A549 (cell line): ENCODE data around the gene SLCO3A1. TPM values are rescaled to one million over a fixed set of nuclear protein-coding genes. Genes with fewer than 3 reads are reported as not detected.

Experiments
- ATAC-seq, 2 experiments: fragments of 200-7000 bp in 1 of 2; fragments of >200 bp in 1 of 2; cut with Nextera tagmentation in 1 of 2; cut with Tn5 transposase in 1 of 2; 3 replicates each; pipeline versions ENCODE4 v1.8.0 to v1.9.1; 2018 to 2020; ENCODE audit warnings: mild to moderate bottlenecking in 1 of 2, moderate library complexity in 1 of 2
- CTCF ChIA-PET: fragments of 300-600 bp; sonication (Branson Sonifier 250); formaldehyde crosslinking; extraction: SDS; loops from one replicate; lab custom pipeline; 2021; ENCODE audit warnings: antibody characterized with exemption, inconsistent platforms; lab: Yijun Ruan, JAX
- POLR2A ChIA-PET: fragments of 350-600 bp; formaldehyde crosslinking; extraction: SDS; loops from one replicate; lab custom pipeline; 2021; ENCODE audit warnings: antibody characterized with exemption, inconsistent platforms; lab: Yijun Ruan, JAX
- DNase-seq, 2 experiments: peaks; one replicate each; pipeline versions ENCODE4 v3.0.0 to v3.0.0-alpha.2; 2011 to 2016; ENCODE audit warnings: low read depth in 1 of 2, low spot score in 1 of 2
- FAIRE-seq: peaks from 2 replicates; lab custom pipeline; 2011; peaks lifted over from hg19 to GRCh38; lab: Jason Lieb, UNC
- H3K27ac ChIP-seq, 2 experiments: fragments of >200 bp; sonication (Bioruptor Twin); formaldehyde crosslinking; 3 replicates each; pipeline ENCODE4 v1.5.1; 2016 to 2017
- H3K4me1 ChIP-seq: fragments of >200 bp; sonication (Bioruptor Twin); formaldehyde crosslinking; 3 replicates; pipeline ENCODE4 v1.6.1; 2016
- H3K4me2 ChIP-seq: fragments of >200 bp; sonication (Bioruptor Twin); formaldehyde crosslinking; 3 replicates; pipeline ENCODE4 v1.6.1; 2016
- H3K4me3 ChIP-seq: fragments of >200 bp; sonication (Bioruptor Twin); formaldehyde crosslinking; 3 replicates; pipeline ENCODE4 v1.5.1; 2016
- H3K9me3 ChIP-seq: fragments of >200 bp; sonication (Bioruptor Twin); formaldehyde crosslinking; 3 replicates; pipeline ENCODE4 v1.6.1; 2016
- BCL3 ChIP-seq: fragments of >200 bp; sonication (Bioruptor Twin); formaldehyde crosslinking; IDR thresholded peaks from 3 replicates; pipeline ENCODE4 v1.6.1; 2016
- BHLHE40 ChIP-seq: IDR thresholded peaks from 2 replicates; pipeline ENCODE4 v1.6.1; 2012; ENCODE audit warnings: low read depth, low read length, inconsistent platforms
- CBX8 ChIP-seq: fragments of 200-600 bp; sonication (generic); IDR thresholded peaks from 2 replicates; pipeline ENCODE4 v1.6.1; 2016
- CHD2 ChIP-seq: fragments of 150-350 bp; IDR thresholded peaks from 2 replicates; pipeline ENCODE4 v1.6.1; 2014; ENCODE audit warnings: low read length; ENCODE audit not compliant: partially characterized antibody
- EHMT2 ChIP-seq: fragments of 200-600 bp; sonication (generic); IDR thresholded peaks from 2 replicates; pipeline ENCODE4 v1.6.1; 2016; ENCODE audit warnings: antibody characterized with exemption, low read depth, mild to moderate bottlenecking, moderate library complexity
- FOSL2 ChIP-seq, 2 experiments: fragments of 450-650 bp in 1 of 2; fragments of >200 bp in 1 of 2; sonication (Bioruptor Twin) in 1 of 2; formaldehyde crosslinking; IDR thresholded peaks; 2 replicates each; pipeline versions ENCODE4 v1.5.0 to v1.6.1; 2016 to 2020; ENCODE audit warnings: mild to moderate bottlenecking in 1 of 2, moderate library complexity in 1 of 2
- GATA3 ChIP-seq: IDR thresholded peaks from 2 replicates; pipeline ENCODE4 v1.6.1; 2012; ENCODE audit warnings: borderline replicate concordance
- HES2 ChIP-seq: fragments of >200 bp; sonication (Bioruptor Twin); formaldehyde crosslinking; IDR thresholded peaks from 2 replicates; pipeline ENCODE4 v1.6.1; 2016
- HMGXB4 ChIP-seq: fragments of 250-450 bp; sonication (Bioruptor Pico); IDR thresholded peaks from 2 replicates; pipeline ENCODE4 v1.5.0; 2021; ENCODE audit warnings: mild to moderate bottlenecking, moderate library complexity, borderline replicate concordance
- HOXB5 ChIP-seq: fragments of 250-450 bp; sonication (Bioruptor Pico); IDR thresholded peaks from 2 replicates; pipeline ENCODE4 v1.5.0; 2020; ENCODE audit warnings: mild to moderate bottlenecking, moderate library complexity
- JUNB ChIP-seq: fragments of >200 bp; sonication (Bioruptor Twin); formaldehyde crosslinking; IDR thresholded peaks from 2 replicates; pipeline ENCODE4 v1.6.1; 2016
- KDM5A ChIP-seq: fragments of 200-600 bp; sonication (generic); IDR thresholded peaks from 2 replicates; pipeline ENCODE4 v1.6.1; 2016; ENCODE audit warnings: antibody characterized with exemption, mild to moderate bottlenecking
- MAFK ChIP-seq: fragments of 450-650 bp; IDR thresholded peaks from 2 replicates; pipeline ENCODE4 v1.6.1; 2014; ENCODE audit not compliant: partially characterized antibody
- MAZ ChIP-seq: fragments of 150-350 bp; IDR thresholded peaks from 2 replicates; pipeline ENCODE4 v1.6.1; 2014; ENCODE audit warnings: antibody characterized with exemption, low read depth, low read length, borderline replicate concordance
- NFE2L2 ChIP-seq: fragments of 150-350 bp; conservative IDR thresholded peaks from 2 replicates; pipeline ENCODE4 v1.6.1; 2014; ENCODE audit warnings: low read length
- REST ChIP-seq: fragments of 200-600 bp; sonication (generic); IDR thresholded peaks from 2 replicates; pipeline ENCODE4 v1.6.1; 2016; ENCODE audit warnings: antibody characterized with exemption, mild to moderate bottlenecking, moderate library complexity
- TP53 ChIP-seq: fragments of 250-450 bp; sonication (Bioruptor Pico); IDR thresholded peaks from 2 replicates; pipeline ENCODE4 v1.5.0; 2021; ENCODE audit warnings: mild to moderate bottlenecking, moderate library complexity
- USF2 ChIP-seq: fragments of 450-650 bp; IDR thresholded peaks from 2 replicates; pipeline ENCODE4 v1.6.1; 2014; ENCODE audit warnings: antibody characterized with exemption
- WGBS: methylation state at CpG from one replicate; pipeline ENCODE4 v1.1.6; 2017; ENCODE audit errors: missing lambda C conversion rate; 5-methylcytosine and 5-hydroxymethylcytosine counted together
- polyA plus RNA-seq, 4 experiments: library from polyadenylated mRNA; depleted of rRNA in 3 of 4; stranded (reverse); fragments of >200 nt; fragmentation: RNase III in 1 of 4; extraction: RNeasy Plus Mini Kit Qiagen cat#74134 plus additional on column Dnase treatment in 1 of 4; gene quantifications; 2 replicates in 3 of 4; 3 replicates in 1 of 4; pipeline ENCODE4 v1.2.3, GENCODE V29; 2011 to 2017

SLCO3A1 gene
- polyA plus RNA-seq, 2 of the 4 experiments (the other 2 are of a cell fraction), result 16.8 to 17.0 TPM

GRCh38 chr15:91939403-91939831, 85.9 kb downstream of the SLCO3A1 start:
- 90% methylated on average over 8 of the region's 8 CpGs for WGBS
- H3K9me3 ChIP-seq, result no peaks in the 10 kb centered on the region
- no peak for FAIRE-seq
- peaks cover 41% of the 10 kb centered on the region for H3K4me1 ChIP-seq
- TF ChIP-seq REST, result no peak
- TF ChIP-seq HMGXB4 (CRISPR knock-in tag), result no peak
- no peak for TF ChIP-seq BCL3
- no peak for TF ChIP-seq HOXB5 (CRISPR knock-in tag)
- no peak for TF ChIP-seq GATA3
- TF ChIP-seq, all 56 proteins: peak for 0
- ChIA-PET CTCF (interaction anchor here (0.7 to 5.8 kb wide), 7 partner anchors 8 to 636 kb away, joined by 3 to 69 read pairs (median 3); partner anchors contain the start of gene SLCO3A1), POLR2A (no interaction called here)
- Histone ChIP-seq H3K4me2 (no peak overlapping the region), H3K4me3 (no peak overlapping the region), H3K27ac (no peak overlapping the region; a peak in 1 of 6 replicates)
- no peak for DNase-seq
- ATAC-seq, result no peak

GRCh38 chr15:91940496-91941381, 87.2 kb downstream of the SLCO3A1 start:
- FAIRE-seq (no peak), DNase-seq (no peak)
- Histone ChIP-seq H3K27ac (peak overlapping the region in 1 of 2 experiments; percentile 47; a peak in 3 of 6 replicates), H3K9me3 (no peaks in the 10 kb centered on the region)
- CTCF ChIA-PET, result interaction anchor here (0.7 to 5.8 kb wide), 13 partner anchors 7 to 639 kb away, joined by 3 to 69 read pairs (median 6); partner anchors contain the start of gene SLCO3A1
- 67% methylated on average over 7 of the region's 8 CpGs for WGBS
- no peak for TF ChIP-seq JUNB
- TF ChIP-seq EHMT2, result no peak
- no peak for TF ChIP-seq BHLHE40
- no peak for TF ChIP-seq KDM5A
- no peak for TF ChIP-seq CBX8
- no peak for TF ChIP-seq GATA3
- TF ChIP-seq TP53 (CRISPR knock-in tag), result no peak
- no peak for TF ChIP-seq MAZ
- TF ChIP-seq MAFK, result no peak
- TF ChIP-seq FOSL2 (IDR thresholded peaks at IDR 0.05), result no peak
- no peak for TF ChIP-seq FOSL2 (CRISPR knock-in tag; IDR thresholded peaks at IDR 0.05)
- TF ChIP-seq NFE2L2, result no peak
- no peak for TF ChIP-seq HES2
- no peak for TF ChIP-seq USF2
- TF ChIP-seq CHD2, result no peak
- TF ChIP-seq, all 56 proteins: peak for 0
- Histone ChIP-seq H3K4me3 (no peak overlapping the region), H3K4me2 (peak overlapping the region; percentile 19; the same call in 2 of the 3 replicates), H3K4me1 (peaks cover 41% of the 10 kb centered on the region)
- ATAC-seq, result no peak
- POLR2A ChIA-PET, result no interaction called here
